GM18873 (cell line): ENCODE data around the gene VWC2.
"Not testable (repeated sequence)": the region's sequence is repeated elsewhere in the genome, so short reads cannot be mapped to it uniquely, and the experiment has no call there.

Source experiments
- ATAC-seq: cut with Tn5 transposase; IDR thresholded peaks from one replicate; pipeline ENCODE4 v1.9.1; 2021; ENCODE audit warnings: mild to moderate bottlenecking, moderate library complexity, moderate number of reproducible peaks; ENCODE audit not compliant: unreplicated experiment, low FRiP score

VWC2 gene

DNA sequence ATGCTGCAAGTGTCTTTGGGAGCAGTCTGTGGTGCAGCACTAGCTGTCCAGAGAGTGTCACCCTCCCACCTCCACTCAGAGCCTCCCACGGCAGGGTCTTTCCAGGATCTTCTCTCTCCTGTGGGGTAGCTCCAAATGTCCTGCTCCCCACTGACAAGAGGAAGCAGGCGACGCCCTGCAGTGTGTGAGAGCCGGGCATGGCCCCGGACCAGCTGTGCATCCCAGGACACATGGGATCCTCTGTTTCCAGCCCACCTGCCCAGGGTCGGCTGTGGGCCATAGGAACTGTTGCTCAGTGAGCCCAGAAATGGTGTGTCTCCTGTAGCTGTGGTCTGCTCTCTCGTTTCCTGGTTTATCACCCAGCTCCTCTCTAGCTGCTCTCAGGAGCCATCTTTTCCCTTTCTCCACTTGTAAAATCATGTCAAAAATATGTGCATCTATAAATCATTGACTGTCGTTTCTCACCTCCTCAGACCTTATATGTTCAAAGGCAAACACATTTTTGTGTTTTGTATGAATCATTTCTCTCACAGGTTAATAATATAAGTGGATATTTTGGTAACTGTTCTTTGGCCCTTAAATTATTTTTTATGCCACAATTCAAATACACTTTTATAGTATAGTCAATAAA is 74.9 kb downstream of the VWC2 start:
- ATAC-seq: no peak

DNA sequence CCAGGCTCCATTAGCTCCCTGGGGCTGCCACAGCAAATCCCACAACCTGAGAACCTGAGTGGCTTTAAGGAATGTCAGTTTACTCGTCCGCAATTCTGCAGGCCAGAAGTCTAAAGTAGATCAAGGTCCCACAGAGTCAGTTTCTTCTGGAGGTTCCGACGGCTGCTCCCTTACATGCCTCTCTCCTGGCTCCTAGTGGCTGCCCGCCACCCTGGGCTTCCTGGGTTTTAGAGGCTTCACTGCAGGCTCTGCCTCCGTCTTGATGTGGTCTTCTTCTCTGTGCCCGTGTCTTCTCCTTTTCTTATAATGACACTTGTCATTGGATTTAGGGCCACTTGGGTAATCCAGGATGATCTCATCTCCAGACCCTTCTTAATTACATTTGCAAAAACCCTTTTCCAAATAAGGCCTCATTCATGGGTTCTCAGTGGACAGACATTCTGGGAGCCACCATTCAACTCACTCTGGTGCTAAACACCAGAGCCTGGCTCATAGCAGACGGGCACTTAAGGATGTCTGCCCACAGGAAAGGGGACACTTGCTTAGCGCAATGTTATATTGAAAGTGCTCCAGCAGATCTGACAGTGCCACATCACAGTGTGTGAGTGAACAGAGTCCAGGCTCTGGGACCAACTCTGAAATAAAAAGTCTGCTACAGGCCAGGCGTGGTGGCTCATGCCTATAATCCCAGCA is 77.6 kb downstream of the VWC2 start:
- no peak for ATAC-seq

DNA sequence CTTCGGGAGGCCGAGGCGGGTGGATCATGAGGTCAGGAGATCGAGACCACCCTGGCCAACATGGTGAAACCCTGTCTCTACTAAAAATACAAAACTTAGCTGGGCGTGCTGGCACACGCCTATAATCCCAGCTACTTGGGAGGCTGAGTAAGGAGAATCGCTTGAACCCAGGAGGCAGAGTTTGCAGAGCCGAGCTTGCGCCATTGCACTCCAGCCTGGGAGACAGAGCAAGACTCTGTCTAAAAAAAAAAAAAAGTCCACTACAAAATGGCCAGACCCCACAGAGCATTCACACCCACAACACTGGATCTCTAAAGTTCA is 78.1 kb downstream of the VWC2 start:
- ATAC-seq: not testable (repeated sequence)

DNA sequence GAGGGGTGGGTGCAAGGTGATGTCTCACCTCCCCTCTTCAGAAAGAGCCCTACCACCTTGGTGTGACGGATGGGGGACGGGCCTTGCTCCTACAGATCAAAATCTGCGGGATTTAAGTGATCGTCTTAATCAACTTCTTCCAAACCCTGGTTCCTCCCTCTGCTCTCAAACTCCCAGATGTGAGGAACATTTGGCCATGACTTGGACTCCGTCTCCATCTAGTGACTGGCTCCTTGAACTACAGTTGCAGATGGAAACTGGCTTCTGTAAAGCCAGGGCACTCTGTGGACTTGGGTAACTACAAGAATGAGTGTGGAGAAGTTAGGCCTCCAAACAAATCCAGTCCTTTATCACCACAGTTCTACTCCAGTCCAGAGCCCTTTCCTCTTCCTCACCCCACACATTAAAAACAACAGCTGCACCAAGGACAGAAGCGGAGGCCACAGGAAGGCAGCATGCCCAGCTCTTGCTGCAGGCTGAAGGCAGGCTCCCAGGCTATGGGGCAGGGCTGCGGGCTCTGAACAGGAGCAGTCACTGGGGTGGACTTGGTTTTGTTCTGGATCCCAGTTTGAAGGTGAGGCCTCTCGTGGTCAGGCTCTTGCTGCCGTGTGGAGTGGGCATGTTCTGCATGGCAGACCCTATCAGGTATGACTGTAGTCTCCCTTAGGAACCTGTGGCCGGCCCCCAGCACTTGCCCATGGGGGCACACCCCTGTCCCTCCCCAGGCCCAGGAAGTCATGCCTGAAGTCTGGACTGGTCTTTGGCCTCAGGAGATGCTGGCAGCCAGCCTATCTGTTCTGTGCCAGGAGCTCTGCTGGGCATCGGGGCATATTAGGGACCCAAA is 79.4 kb downstream of the VWC2 start:
- ATAC-seq: peak; percentile 57

DNA sequence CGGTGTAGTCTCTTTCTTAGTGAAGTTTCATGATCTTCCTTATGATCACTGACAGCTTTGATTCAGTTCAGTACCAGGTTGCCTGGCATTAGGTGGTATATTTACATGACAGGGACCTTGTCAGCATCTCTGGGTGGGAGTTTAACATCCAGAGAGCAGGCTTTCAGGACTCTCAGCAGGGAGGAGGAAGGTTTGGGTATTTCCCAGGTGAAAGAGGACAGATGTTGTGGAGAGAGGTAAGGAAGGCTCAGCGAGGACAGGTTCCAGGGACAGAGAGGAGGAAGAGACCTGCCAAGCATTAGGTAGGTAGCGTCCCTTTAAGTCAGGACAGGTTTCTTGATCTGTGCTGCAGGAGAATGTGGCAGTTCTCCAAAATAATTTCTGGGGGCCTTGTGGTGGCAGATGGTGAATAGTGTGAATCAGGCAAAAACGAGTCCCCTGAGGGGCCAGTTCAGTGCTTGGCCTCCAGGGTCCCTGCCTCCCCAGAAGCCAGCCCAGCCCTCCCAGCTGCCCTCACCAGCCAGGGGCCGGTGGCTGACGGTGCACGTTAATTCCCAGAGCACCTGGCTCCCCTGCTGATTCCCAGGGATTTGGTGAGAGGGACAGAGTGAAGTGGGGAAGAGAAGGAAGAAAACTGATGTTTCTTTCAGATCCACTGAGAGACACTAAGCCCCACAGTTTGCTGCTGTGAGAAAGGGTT is 82.0 kb downstream of the VWC2 start:
- no peak for ATAC-seq

DNA sequence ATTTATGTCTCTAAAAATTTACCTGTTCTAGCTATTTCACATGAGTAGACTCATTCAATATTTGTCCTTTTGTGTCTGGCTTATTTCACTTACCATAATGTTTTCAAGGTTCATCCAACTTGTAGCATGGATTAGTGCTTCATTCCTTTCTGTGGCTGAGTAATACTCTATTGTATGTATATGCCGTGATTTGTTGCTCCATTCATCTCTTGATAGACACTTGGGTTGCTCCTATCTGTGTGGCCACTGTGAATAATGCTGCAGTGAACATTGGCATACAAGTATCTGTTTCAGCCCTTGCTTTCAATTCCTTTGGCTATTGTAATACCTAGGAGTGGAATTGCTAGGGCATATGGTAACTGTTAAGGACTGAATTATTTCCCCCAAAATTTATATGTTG is 86.9 kb downstream of the VWC2 start:
- no peak for ATAC-seq

DNA sequence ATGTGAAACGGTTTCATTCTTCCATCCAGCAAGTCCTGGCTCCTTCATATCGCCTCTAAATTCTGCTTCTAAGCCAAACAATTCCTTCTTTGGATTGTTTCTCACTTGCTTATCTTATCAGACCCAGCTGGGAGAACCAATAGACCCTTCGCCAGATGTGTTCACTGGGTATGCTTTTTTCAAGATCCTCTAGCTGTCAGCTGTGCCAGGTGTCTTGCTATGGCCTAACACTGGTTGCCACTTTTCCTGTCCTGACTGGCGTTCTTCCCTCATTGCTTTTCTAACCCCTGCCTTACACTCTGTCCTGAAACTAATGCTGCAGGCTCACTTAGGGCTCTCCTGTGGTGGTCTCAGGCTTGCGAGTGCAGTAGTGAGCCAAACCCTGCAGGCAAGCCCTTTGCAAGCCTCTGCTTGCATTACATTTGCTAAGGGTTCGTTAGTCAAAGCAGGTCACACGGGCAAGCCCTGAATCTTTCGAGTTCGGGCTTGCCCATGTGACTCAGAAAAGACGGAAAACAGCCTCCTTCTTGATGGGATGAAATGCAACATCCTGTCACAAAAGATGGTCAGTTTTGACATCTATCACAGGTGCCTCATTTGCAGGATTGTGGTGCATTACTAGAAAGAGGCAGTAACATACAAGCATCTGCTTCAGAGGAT is 92.8 kb downstream of the VWC2 start:
- no peak for ATAC-seq

DNA sequence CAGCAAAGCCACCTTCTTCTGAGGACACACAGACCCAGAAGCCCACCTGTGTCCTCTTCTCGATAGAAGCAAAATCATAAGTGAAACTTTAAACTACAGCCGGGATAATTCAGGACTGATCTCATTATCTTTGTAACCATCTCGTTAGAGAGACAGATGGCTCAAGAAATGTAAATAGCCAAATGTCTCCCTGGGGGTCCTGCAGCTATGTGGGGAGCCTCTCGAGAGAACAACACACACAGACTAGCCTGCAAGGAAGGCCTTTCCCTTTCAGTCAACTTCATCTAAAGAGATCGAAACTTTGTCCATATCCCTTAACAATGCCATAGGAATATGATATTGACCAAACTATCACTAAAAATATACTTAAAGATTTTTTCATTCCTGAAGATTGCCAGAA is 93.5 kb downstream of the VWC2 start:
- no peak for ATAC-seq

DNA sequence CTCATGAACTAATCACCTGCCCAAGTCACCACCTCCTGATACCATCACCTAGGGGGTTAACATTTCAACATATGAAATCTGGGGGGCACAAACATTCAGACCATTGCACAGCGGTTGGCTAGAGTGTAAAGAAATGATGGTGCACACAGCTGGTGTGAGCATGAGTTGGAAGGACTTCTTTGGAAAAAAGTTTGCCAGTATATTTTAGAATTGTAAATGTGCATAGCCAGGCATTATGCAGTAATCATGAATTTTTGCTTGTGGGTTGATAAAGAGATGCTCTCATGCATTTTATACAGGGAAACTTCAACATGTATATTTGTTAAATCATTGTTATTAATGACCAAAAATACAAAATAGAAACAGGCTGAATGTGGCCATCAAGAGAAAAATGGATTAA is 100.0 kb downstream of the VWC2 start:
- ATAC-seq: no peak

DNA sequence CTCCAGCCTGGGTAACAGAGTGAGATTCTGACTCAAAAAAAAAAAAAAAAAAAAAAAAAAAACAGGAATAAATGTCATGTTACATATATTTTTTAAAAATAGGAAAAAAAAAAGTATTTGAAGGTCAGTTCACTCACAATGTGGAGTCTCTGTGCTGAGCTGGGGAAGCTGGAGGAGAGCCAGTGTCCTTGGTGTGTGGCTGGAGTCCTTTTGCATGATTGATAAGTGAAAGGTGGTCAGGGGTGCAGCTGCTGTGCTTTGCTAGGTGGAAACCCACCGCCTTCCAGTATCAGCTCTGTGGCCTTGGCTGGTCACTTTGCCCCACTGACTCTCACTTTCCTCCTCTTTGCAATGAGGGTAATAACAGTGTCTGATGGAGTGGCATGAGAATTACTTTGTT is 101.9 kb downstream of the VWC2 start:
- ATAC-seq: no peak

DNA sequence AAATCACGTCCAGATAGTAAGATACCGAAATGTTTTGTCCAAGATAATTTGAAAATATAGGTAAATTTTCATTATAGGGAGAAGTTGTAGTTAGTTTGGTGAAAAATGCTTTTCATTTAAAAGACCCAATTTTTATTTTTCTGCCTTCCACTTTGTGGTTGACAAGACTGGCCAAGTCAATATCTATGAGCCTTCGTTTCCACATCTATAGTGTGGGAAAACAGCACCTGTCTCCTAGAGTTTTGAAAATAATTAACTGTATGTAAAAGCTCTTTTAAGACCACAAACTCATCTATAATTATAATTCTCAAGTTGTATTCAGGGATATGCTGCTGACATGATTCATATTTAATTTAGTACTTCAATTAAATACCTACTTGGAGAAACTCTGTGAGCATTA is 102.8 kb downstream of the VWC2 start:
- no peak for ATAC-seq

DNA sequence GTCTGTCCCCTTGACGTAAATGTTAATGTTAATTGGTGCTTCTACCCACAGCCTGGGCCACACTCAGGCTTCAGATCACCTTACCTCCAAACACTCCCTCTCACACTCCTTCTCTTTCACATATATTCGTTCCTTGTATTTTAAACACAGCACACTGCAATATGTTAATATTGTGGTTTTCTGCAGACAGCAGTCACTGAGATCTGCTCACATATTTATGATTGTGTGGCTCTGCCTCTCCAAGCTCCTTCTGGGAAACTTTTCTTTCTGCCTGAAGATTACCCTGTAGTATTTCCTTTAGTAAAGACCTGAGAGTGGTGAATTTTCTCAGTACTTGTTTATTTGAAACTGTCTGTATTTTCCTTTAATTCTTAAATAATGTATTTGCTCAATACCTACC is 104.7 kb downstream of the VWC2 start:
- no peak for ATAC-seq

DNA sequence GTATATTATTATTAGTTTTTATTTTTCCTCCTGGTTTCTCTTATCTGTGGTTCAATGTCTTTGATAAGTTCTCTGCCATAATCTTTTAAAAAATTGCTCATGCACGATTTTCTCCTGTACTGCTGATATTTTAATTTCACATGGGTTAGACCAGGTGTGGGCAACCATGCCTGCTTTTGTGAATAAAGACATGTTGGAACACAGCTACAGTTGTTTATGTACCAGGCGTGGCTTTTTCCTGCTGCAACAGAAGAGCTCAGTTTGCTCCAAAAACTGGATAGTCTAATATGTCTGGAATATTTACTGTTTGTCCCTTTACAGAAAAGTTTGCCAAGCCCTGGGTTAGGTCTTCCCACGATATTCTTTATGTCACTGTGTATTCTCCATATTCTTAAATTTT is 105.2 kb downstream of the VWC2 start:
- ATAC-seq: no peak

DNA sequence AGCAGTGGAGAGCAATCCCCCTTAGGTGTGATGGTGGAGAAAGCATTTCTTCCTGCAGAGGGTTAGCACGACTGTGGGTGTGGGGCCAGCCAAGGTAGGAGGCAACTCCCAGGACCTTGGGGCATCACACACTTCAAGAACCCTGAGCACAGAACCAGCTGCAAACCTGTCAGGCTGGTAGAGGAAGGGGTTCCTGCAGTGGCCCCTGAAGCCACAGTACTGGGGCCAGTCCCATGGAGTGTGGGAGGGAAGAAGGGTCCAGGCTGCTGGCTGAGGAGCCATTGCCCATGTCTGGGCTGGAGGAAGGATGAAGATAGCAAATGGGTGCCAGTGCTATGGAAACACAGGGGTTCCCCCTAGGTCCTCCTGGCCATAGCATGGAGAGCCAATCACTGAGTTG is 110.5 kb downstream of the VWC2 start:
- ATAC-seq: no peak

DNA sequence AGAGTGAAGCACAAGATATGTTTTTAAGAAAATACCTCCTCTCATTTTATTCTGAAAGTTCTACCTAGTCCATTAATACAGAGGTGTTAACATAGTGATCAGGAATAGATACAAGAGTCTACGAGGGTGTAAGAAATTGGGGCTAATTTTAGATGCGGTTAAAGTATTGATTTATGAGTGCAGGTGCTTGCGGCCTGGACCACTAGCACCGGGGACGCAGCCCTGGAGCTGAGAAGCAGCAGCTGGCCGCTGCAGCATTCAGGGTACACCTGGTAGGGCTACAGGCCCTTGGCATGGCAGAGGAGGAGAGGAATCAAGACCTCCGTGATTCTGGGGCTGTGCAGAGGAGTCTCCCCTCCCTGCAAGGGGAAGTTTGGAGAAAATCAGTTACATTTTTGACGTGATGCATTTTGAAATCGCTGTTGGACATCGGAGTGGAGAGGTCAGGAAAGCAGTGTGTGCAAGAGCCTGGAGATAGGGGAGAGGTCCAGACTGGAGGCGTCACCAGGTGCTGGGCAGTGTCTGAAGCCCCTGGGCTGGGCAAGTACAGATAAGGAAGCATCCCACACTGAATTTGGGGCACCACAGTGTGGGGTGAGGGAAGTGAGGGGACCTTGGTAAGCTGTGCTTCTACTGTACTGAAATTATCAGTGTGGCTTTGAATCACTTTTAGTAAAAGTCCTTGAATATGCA is 112.3 kb downstream of the VWC2 start:
- no peak for ATAC-seq

DNA sequence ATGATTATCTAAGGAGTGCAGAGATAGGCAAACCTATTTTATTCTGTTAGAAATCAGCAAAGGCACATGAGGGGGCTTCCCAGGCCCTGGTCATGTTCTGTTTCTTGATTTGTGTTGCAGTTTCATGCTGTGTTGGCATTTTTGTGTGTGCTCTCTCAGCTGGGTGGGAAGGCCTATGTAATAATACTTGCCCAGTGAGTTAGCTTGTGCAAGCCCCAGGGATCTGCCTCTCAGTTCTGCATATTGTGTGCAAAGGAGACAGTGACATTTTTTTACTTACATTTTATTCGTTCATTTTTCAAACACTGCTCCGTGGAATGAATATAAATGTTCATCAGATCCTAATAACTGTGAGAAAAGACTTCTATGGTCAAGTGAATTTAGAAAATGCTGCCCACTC is 119.0 kb downstream of the VWC2 start:
- ATAC-seq: no peak

DNA sequence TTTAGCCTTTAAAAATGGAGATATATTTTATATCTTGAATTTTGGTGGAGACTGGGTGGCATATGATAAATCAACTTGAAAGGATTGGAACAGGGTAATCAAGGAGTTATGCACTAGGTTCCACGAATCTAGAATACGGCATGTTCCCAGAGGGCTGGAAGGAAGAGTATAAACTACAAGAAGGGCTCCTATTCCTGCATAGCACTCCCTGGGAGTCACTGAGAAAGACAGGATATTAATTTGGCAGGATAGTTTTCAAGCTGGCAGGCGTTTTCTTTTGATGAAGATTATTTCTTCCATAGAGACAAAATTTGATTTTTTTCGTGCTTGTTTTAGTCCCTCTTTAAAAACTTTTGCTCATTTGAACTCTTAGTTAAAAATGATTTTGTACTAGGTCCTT is 119.7 kb downstream of the VWC2 start:
- ATAC-seq: no peak

DNA sequence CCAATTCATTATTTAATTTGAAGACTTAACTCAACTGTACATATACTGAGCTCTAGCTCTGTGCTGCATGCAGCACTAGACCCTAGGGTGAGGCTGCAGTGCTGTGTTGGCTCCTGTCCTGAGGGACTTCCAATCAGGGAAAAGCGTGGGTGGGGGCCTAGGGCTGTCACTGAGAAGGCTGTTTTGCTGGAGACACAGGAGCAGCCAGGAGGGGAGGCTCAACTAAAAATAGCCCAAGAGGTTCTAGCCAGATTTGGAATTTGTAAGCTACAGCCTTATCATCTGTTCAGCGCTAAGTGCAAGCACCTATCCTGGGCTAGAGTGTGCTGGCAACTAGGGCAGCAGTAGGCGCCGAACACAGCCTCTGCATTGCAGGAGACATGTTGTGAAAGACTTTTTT is 121.1 kb downstream of the VWC2 start:
- ATAC-seq: no peak

DNA sequence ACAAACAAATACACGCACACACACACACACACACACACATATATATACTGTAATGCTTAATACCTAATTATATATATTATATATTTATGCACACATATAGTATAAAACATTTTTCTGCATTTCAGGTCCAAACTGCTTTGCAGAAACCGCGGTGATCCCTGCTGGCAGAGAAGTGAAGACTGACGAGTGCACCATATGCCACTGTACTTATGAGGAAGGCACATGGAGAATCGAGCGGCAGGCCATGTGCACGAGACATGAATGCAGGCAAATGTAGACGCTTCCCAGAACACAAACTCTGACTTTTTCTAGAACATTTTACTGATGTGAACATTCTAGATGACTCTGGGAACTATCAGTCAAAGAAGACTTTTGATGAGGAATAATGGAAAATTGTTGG is 138.5 kb downstream of the VWC2 start:
- no peak for ATAC-seq

DNA sequence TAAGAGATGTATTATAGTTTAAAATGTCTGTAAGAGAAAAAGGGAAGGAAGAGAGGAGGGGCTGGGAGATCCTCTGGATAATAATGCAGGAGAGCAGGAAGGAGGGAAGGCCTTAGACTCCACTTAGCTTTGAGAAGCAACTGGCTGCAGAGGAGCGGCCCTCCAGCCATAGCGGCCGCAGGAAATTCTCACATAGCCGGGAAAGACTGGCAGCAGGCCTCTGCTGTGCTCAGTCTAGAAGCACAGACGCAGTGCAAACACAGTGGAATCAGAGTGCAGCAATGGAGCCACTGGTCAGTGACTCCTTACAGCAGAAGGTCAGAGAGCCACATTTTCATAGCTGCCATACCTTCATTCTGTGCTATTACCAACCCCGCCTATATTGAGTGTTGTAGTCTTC is 153.3 kb downstream of the VWC2 start:
- ATAC-seq: no peak
